ENCODE measurements around the gene CLRN1. TPM values are rescaled to one million over a fixed set of nuclear protein-coding genes. Genes with fewer than 3 reads are reported as not detected.

The CLRN1 gene
- total and polyA plus RNA-seq, 2 donors = not detected

DNA sequence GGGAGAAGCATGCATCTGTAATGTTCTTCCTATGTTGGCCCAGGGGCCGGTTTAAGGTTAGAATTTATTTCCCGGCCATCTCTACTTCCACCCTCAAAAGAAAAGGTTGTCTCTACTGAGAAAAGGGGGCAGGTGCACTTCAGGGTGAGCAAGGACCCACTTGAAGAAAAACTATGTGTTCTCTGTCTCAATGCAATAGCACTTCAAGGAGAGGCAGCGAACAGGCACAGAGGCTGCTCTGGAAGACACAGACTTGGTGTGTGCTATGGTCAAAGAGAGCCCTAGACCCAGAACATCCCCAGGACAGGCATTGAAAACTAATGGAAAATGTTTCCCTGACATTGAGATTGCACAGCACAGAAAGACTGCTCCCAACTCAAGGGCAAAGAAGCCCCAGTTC is 74.9 kb downstream of the CLRN1 start:
- no peak for DNase-seq (ENCODE audit: extremely low spot score)
- Histone ChIP-seq H3K36me3 (ENCODE audit: insufficient read depth) (no peaks in the 10 kb centered on the region), H3K4me3 (ENCODE audit: low read depth, low read length) (no peak overlapping the region), H3K27ac (ENCODE audit: low read depth) (no peak overlapping the region), H3K4me1 (ENCODE audit: insufficient read depth) (no peaks in the 10 kb centered on the region)
- WGBS = 79% methylated on average over 3 of the region's 3 CpGs

DNA sequence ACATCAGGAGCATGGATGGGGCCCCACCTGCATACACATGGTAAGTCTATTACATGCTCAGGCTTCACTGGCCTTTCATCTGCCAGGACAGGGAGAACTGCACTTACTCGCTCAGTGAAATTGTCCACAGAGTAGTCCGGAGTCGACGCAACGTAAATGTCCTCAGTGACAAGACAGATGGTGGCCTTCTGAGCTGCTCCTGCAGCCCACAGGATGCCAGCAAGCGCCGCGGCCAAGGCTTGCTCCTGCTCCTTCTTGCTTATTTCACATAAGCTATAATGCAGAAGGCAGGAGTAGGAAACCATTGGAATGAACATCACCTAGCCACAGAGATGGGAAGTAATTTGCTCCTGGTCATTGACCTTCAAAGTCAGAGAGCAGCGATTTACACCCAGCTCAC is 81.7 kb downstream of the CLRN1 start:
- no peaks in the 10 kb centered on the region for H3K36me3 ChIP-seq (ENCODE audit: insufficient read depth)
- no peaks in the 10 kb centered on the region for H3K4me1 ChIP-seq (ENCODE audit: insufficient read depth)
- no peak overlapping the region for H3K4me3 ChIP-seq (ENCODE audit: low read depth, low read length)
- WGBS = 85% methylated on average over 9 of the region's 9 CpGs
- H3K27ac ChIP-seq (ENCODE audit: low read depth) = no peak overlapping the region
- no peak for DNase-seq (ENCODE audit: extremely low spot score)

DNA sequence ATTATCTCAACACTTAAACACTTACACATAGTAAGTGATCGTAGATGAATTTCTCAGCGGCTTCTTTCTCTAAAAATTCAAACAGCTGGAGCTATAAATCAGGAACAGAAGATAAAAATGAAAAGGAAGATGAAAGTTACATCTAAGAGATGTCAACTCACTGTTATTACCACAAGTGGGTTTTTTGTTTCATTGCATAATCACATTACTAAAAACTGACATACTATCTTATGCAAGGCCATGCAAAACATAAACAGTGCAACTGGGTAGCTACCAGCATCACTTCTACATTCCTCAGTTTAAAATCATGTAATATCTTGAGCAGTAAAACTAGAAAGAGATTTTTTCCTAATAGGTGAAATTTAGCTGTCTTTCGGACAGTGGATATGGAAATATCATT is 82.2 kb downstream of the CLRN1 start:
- no peak overlapping the region for H3K4me3 ChIP-seq (ENCODE audit: low read depth, low read length)
- H3K36me3 ChIP-seq (ENCODE audit: insufficient read depth) = no peaks in the 10 kb centered on the region
- no peaks in the 10 kb centered on the region for H3K4me1 ChIP-seq (ENCODE audit: insufficient read depth)
- DNase-seq (ENCODE audit: extremely low spot score) = no peak
- no peak overlapping the region for H3K27ac ChIP-seq (ENCODE audit: low read depth)
- WGBS = 66% methylated on average over 3 of the region's 3 CpGs

DNA sequence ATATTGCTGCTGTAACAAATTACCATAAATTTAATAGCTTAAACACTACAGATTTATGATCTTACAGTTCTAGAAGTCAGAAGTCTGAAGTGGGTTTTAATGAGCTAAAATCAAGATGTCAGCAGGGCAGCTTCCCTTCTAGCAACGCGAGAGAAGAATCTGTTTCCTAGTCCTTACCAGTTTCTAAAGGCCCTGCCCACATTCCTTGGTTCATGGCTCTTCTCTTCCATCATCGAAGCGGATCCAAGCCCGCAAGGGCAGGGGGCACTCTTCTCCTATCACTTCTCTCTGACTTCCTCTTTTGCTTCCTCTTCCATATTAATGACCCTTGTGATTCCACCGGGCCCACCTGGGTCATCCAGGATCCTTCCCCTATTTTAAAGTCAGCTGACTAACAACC is 83.4 kb downstream of the CLRN1 start:
- WGBS = 79% methylated on average over 6 of the region's 6 CpGs
- Histone ChIP-seq H3K36me3 (ENCODE audit: insufficient read depth) (no peaks in the 10 kb centered on the region), H3K27ac (ENCODE audit: low read depth) (no peak overlapping the region), H3K4me3 (ENCODE audit: low read depth, low read length) (no peak overlapping the region), H3K4me1 (ENCODE audit: insufficient read depth) (no peaks in the 10 kb centered on the region)
- DNase-seq (ENCODE audit: extremely low spot score) = no peak

DNA sequence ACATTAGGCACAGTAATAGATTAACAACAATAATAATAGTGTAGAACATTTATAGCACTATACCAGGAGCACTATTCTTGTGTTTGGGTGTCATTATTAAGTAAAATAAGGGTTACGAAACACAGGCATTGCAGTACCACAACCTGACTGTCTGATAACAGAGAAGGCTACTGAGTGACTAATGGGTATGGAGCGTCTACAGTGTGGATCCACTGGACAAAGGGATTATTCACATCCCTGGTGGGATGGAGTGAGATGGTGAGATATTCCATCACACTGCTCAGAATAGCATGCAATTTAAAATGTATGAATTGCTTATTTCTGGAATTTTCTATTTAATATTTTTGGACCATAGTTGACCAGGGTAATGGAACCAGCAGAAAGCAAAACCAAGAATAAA is 85.5 kb downstream of the CLRN1 start:
- H3K36me3 ChIP-seq (ENCODE audit: insufficient read depth) = no peaks in the 10 kb centered on the region
- H3K27ac ChIP-seq (ENCODE audit: low read depth) = no peak overlapping the region
- H3K4me1 ChIP-seq (ENCODE audit: insufficient read depth) = no peaks in the 10 kb centered on the region
- 96% methylated on average over 2 of the region's 2 CpGs for WGBS
- no peak overlapping the region for H3K4me3 ChIP-seq (ENCODE audit: low read depth, low read length)
- no peak for DNase-seq (ENCODE audit: extremely low spot score)

DNA sequence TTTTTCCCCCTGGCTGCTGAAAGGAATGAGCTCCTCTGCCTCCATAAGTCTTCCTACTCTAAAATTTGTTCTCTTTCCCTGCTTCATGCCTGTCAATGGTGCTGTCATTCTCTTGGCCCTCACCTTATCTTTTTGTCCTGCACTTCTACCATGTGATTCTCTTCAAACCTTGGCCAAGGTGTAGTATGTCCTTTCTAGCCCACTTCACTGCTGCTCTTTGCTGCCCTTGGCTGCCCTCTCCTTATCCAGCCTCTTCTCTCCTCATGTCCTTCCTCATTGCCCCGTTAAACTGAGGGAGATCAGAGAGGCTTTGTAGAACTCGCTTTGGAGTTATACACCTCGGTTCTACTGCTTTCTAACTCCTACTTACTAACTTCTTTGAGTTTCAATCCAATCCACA is 87.0 kb downstream of the CLRN1 start:
- WGBS = 75% methylated on average over 3 of the region's 3 CpGs
- H3K36me3 ChIP-seq (ENCODE audit: insufficient read depth) = no peaks in the 10 kb centered on the region
- H3K4me3 ChIP-seq (ENCODE audit: low read depth, low read length) = no peak overlapping the region
- DNase-seq (ENCODE audit: extremely low spot score) = no peak
- no peaks in the 10 kb centered on the region for H3K4me1 ChIP-seq (ENCODE audit: insufficient read depth)
- H3K27ac ChIP-seq (ENCODE audit: low read depth) = no peak overlapping the region

DNA sequence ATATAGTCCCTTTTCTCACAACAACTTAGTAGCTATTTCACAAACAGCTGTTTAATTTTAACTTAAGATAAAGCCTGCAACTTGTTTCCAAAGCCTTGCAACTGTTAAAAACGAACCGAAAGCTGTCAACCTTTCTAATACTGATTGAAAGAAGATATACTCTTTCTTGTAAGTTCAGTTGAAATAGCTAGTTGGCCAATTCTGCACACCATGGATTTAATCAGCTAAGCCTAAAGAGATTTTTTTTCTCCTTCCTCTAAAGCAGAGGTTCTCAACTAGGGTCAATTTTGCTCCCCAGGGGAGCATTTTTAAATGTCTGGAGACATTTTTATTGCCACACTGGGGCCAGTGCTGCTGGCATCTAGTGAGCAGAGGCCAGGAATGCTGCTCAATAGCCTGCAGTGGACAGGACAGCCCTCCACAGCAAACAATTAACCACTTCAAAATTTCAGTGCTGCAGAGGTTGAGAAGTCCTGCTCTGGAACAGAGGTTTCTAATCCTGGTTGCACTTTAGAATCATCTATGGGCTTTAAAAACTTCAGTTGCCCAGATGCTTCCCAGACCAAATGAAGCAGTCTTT is 93.4 kb downstream of the CLRN1 start:
- H3K36me3 ChIP-seq (ENCODE audit: insufficient read depth) = no peaks in the 10 kb centered on the region
- DNase-seq (ENCODE audit: extremely low spot score) = no peak
- WGBS = 37% methylated on average over 2 of the region's 2 CpGs
- no peak overlapping the region for H3K4me3 ChIP-seq (ENCODE audit: low read depth, low read length)
- H3K27ac ChIP-seq (ENCODE audit: low read depth) = no peak overlapping the region
- H3K4me1 ChIP-seq (ENCODE audit: insufficient read depth) = no peaks in the 10 kb centered on the region

DNA sequence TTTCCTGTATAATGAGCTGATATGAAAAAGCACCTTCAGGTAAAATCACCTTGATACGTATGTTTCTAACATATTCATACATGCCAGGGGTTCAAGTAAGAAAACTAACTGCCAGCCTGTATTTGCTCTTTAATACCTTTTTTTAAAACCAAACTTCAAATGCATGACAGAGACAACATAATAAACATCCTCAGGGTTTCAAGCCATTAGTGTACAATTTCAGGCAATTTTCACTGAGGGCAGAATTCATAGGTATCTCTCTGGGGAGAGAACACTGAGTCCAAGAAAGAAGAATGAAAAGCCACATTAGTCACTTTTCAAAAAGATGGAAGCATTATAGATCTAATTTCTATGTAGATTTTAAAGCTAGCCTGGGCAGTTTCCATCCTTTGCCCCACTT is 94.2 kb downstream of the CLRN1 start:
- WGBS = 94% methylated on average over 1 of the region's 1 CpG
- Histone ChIP-seq H3K4me1 (ENCODE audit: insufficient read depth) (no peaks in the 10 kb centered on the region), H3K36me3 (ENCODE audit: insufficient read depth) (no peaks in the 10 kb centered on the region), H3K27ac (ENCODE audit: low read depth) (no peak overlapping the region), H3K4me3 (ENCODE audit: low read depth, low read length) (no peak overlapping the region)
- no peak for DNase-seq (ENCODE audit: extremely low spot score)

DNA sequence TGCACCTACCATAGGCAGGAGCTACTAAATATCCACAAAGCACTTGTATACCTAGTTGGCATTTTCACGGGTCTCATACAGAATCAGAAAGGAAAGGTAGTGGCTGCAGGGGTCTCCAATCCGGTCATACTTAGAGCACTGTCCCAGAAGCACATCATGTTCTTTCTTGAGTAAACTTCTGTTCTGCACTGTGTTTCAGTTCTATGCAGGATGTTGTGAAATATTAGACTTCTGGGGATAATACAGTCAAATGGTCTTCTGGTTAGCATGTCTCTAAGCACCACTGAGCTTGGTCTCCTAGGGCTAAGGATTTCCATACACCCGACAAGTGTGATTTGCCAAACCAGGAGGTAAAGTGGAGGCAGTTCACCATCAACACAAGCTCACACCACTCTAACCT is 95.2 kb downstream of the CLRN1 start:
- Histone ChIP-seq H3K27ac (ENCODE audit: low read depth) (no peak overlapping the region), H3K36me3 (ENCODE audit: insufficient read depth) (no peaks in the 10 kb centered on the region), H3K4me1 (ENCODE audit: insufficient read depth) (no peaks in the 10 kb centered on the region), H3K4me3 (ENCODE audit: low read depth, low read length) (no peak overlapping the region)
- DNase-seq (ENCODE audit: extremely low spot score) = no peak
- 91% methylated on average over 3 of the region's 3 CpGs for WGBS

DNA sequence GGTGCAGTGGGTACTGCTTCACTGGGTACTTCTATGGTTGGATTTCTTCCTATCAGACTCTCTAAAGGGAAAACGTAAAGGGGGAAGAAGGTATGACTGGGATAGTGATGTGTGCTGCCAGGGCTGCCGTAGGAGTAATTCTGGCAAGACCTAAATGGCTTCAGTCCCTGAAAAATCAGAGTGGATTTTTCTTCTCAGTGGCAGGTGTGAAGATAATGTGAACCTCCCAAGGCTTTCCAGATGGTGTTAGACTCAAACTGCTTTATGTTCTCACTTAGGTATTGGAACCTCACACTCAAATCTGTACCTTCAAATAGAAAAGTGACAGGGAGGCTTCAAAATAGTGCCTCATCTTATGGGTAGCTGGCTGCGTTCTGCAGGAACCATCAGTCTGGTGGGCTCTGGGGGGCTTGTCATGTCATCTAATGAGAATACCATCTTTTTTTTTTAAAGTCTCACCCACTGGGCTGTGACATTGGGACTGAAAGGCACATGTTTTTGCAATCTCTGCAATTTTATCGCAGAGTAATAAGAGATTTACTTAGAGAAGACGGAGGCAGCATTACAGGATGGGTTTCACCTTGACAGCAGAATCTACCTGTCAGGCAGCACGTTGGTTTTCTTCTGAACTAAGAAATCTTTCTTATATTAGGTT is 95.8 kb downstream of the CLRN1 start:
- H3K4me3 ChIP-seq (ENCODE audit: low read depth, low read length) = no peak overlapping the region
- H3K4me1 ChIP-seq (ENCODE audit: insufficient read depth) = no peaks in the 10 kb centered on the region
- no peak overlapping the region for H3K27ac ChIP-seq (ENCODE audit: low read depth)
- H3K36me3 ChIP-seq (ENCODE audit: insufficient read depth) = no peaks in the 10 kb centered on the region
- no peak for DNase-seq (ENCODE audit: extremely low spot score)
- 85% methylated on average over 6 of the region's 6 CpGs for WGBS

Other genes with a start within 250 kb of the CLRN1 start
- 27.4 TPM for gene SIAH2, start 209.6 kb downstream of the CLRN1 start, total RNA-seq
- 28.2 TPM for gene SIAH2, start 209.6 kb downstream of the CLRN1 start, polyA plus RNA-seq
- gene MINDY4B, start 67.3 kb downstream of the CLRN1 start, total RNA-seq = not detected
- gene MINDY4B, start 67.3 kb downstream of the CLRN1 start, polyA plus RNA-seq = not detected
- gene MED12L, start 112.9 kb upstream of the CLRN1 start, total RNA-seq = 3.1 TPM
- 0.11 TPM for gene MED12L, start 112.9 kb upstream of the CLRN1 start, polyA plus RNA-seq
- gene GPR171, start 230.5 kb upstream of the CLRN1 start, total RNA-seq = 0.63 TPM
- 1.5 TPM for gene GPR171, start 230.5 kb upstream of the CLRN1 start, polyA plus RNA-seq

Data from urinary bladder (tissue), 4 donors.